Hepatocyte (in vitro differentiated cells): ENCODE data around the gene KCP. TPM values are rescaled to one million over a fixed set of nuclear protein-coding genes. Genes with fewer than 3 reads are reported as not detected.

Experiments
- DNase-seq: peaks from one replicate; pipeline ENCODE4 v3.0.0-alpha.2; 2016; ENCODE audit warnings: low spot score
- H2AFZ ChIP-seq: fragments of 200-600 bp; sonication (generic); 2 replicates; pipeline ENCODE4 v1.6.0; 2016; ENCODE audit warnings: antibody characterized with exemption, mild to moderate bottlenecking
- H3K27ac ChIP-seq: fragments of 200-600 bp; sonication (generic); 2 replicates; pipeline ENCODE4 v1.5.1; 2016; ENCODE audit warnings: mild to moderate bottlenecking
- H3K27me3 ChIP-seq: fragments of 200-600 bp; sonication (generic); 2 replicates; pipeline ENCODE4 v1.6.1; 2016
- H3K36me3 ChIP-seq: fragments of 200-600 bp; sonication (generic); replicated peaks from 2 replicates; pipeline ENCODE4 v1.5.1; 2016; ENCODE audit warnings: low read depth; ENCODE audit not compliant: insufficient read depth
- H3K4me1 ChIP-seq: fragments of 200-600 bp; sonication (generic); 2 replicates; pipeline ENCODE4 v1.5.1; 2016; ENCODE audit warnings: mild to moderate bottlenecking, moderate library complexity; ENCODE audit not compliant: insufficient read depth
- H3K4me2 ChIP-seq: fragments of 200-600 bp; sonication (generic); 2 replicates; pipeline ENCODE4 v1.6.0; 2016
- H3K4me3 ChIP-seq: fragments of 200-600 bp; sonication (generic); 2 replicates; pipeline ENCODE4 v1.5.1; 2016; ENCODE audit warnings: mild to moderate bottlenecking
- H3K79me2 ChIP-seq: fragments of 200-600 bp; sonication (generic); 2 replicates; pipeline ENCODE4 v1.6.0; 2017; ENCODE audit warnings: mild to moderate bottlenecking
- H3K9me2 ChIP-seq: fragments of 200-600 bp; sonication (generic); replicated peaks from 2 replicates; pipeline ENCODE4 v1.6.0; 2017; ENCODE audit warnings: mild to moderate bottlenecking; ENCODE audit not compliant: insufficient read depth
- H3K9me3 ChIP-seq: fragments of 200-600 bp; sonication (generic); 2 replicates; pipeline ENCODE4 v1.5.1; 2016; ENCODE audit warnings: low read depth, mild to moderate bottlenecking
- H4K20me1 ChIP-seq: fragments of 200-600 bp; sonication (generic); 2 replicates; pipeline ENCODE4 v1.6.0; 2016; ENCODE audit warnings: mild to moderate bottlenecking; ENCODE audit not compliant: insufficient read depth, poor library complexity, severe bottlenecking
- EZH2 ChIP-seq: fragments of 200-600 bp; sonication (generic); IDR thresholded peaks from 2 replicates; pipeline ENCODE4 v1.6.1; 2016; ENCODE audit warnings: antibody characterized with exemption, mild to moderate bottlenecking, borderline replicate concordance
- EZH2phosphoT487 ChIP-seq: fragments of 200-600 bp; sonication (generic); IDR thresholded peaks from one replicate; pipeline ENCODE4 v1.6.1; 2018; ENCODE audit warnings: antibody characterized with exemption, mild to moderate bottlenecking, low read depth, moderate library complexity; ENCODE audit not compliant: unreplicated experiment, severe bottlenecking
- WGBS: methylation state at CpG from one replicate; pipeline ENCODE4 v1.1.6; 2016; ENCODE audit warnings: low lambda C conversion rate; ENCODE audit errors: missing lambda C conversion rate; 5-methylcytosine and 5-hydroxymethylcytosine counted together
- polyA plus RNA-seq: library from polyadenylated mRNA; unstranded; fragments of >200 nt; fragmentation: Nextera tagmentation; extraction: Ambion mirVana; gene quantifications from 2 replicates; pipeline ENCODE4 v1.2.1, GENCODE V29; 2016
- total RNA-seq: library from RNA; depleted of rRNA; stranded (reverse); fragments of >200 nt; gene quantifications from 2 replicates; pipeline ENCODE4 v1.2.3, GENCODE V29; 2014
- TF ChIP-seq, protein P1 (sequence below): fragments of 200-600 bp; sonication (generic); IDR thresholded peaks from 2 replicates; pipeline ENCODE4 v1.5.1; 2016; ENCODE audit warnings: antibody characterized with exemption, mild to moderate bottlenecking; ENCODE audit not compliant: poor library complexity

KCP gene
- total and polyA plus RNA-seq, 2 experiments from 2014 or later = 0.40 to 2.4 TPM

DNA sequence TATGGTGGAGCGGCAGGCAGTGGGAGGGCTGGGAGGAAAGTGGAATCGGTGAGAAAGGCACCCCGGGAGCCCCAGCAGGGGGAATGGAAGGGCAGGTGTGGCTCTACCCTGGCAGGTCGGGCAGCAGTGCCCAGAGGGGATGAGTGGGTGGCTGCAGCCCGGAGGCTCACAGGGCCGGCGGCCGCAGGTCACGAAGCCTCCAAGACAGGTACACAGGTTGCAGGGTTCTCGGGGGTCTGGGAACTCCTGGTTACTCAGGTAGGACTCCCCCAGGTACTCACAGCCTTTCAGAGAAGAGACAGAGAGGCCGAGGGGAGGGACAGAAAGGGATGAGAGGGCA is 21.8 kb downstream of the KCP start:
- Histone ChIP-seq H3K36me3 (no peaks in the 10 kb centered on the region), H4K20me1 (no peaks in the 10 kb centered on the region), H3K9me3 (no peaks in the 10 kb centered on the region), H3K27ac (no peak overlapping the region), H3K79me2 (no peaks in the 10 kb centered on the region), H2AFZ (no peak overlapping the region), H3K27me3 (peaks cover 5% of the 10 kb centered on the region), H3K4me3 (no peak overlapping the region), H3K4me1 (no peaks in the 10 kb centered on the region), H3K9me2 (no peaks in the 10 kb centered on the region), H3K4me2 (no peak overlapping the region)
- no peak for DNase-seq
- TF ChIP-seq, protein P1, sequence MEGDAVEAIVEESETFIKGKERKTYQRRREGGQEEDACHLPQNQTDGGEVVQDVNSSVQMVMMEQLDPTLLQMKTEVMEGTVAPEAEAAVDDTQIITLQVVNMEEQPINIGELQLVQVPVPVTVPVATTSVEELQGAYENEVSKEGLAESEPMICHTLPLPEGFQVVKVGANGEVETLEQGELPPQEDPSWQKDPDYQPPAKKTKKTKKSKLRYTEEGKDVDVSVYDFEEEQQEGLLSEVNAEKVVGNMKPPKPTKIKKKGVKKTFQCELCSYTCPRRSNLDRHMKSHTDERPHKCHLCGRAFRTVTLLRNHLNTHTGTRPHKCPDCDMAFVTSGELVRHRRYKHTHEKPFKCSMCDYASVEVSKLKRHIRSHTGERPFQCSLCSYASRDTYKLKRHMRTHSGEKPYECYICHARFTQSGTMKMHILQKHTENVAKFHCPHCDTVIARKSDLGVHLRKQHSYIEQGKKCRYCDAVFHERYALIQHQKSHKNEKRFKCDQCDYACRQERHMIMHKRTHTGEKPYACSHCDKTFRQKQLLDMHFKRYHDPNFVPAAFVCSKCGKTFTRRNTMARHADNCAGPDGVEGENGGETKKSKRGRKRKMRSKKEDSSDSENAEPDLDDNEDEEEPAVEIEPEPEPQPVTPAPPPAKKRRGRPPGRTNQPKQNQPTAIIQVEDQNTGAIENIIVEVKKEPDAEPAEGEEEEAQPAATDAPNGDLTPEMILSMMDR = no peak
- TF ChIP-seq EZH2phosphoT487 (no peak), EZH2 (no peak)
- WGBS = 80% methylated on average over 11 of the region's 11 CpGs

DNA sequence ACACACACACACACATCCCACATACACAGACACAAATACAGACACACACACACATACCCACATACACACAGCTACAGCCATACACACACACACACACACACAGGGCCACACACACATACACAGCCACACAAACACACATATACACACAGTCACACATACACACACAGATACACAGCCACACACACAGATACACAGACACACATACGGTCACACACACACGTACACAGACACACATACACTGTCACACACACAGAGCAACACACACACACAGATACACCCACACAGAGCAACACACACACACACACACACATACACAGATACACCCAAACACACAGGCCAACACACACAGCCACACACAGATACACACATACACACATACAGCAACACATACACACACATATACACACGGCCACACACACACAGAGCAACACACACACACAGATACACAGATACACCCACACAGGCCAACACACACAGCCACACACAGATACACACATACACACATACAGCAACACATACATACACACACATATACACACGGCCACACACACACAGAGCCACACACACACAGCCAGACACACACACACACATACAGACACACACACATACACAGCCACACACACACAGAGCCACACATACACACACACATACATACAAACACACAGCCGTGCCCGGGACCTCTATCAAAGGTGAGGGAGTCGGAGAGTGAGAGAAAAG is 22.3 kb downstream of the KCP start:
- Histone ChIP-seq H3K79me2 (no peaks in the 10 kb centered on the region), H3K9me3 (no peaks in the 10 kb centered on the region), H2AFZ (no peak overlapping the region), H3K27me3 (peaks cover 5% of the 10 kb centered on the region), H3K36me3 (no peaks in the 10 kb centered on the region), H3K4me3 (no peak overlapping the region), H3K4me1 (no peaks in the 10 kb centered on the region), H3K27ac (no peak overlapping the region), H3K9me2 (no peaks in the 10 kb centered on the region), H3K4me2 (no peak overlapping the region), H4K20me1 (no peaks in the 10 kb centered on the region)
- TF ChIP-seq EZH2phosphoT487 (no peak), EZH2 (no peak)
- TF ChIP-seq, protein P1 = no peak
- no peak for DNase-seq
- 87% methylated on average over 7 of the region's 7 CpGs for WGBS

DNA sequence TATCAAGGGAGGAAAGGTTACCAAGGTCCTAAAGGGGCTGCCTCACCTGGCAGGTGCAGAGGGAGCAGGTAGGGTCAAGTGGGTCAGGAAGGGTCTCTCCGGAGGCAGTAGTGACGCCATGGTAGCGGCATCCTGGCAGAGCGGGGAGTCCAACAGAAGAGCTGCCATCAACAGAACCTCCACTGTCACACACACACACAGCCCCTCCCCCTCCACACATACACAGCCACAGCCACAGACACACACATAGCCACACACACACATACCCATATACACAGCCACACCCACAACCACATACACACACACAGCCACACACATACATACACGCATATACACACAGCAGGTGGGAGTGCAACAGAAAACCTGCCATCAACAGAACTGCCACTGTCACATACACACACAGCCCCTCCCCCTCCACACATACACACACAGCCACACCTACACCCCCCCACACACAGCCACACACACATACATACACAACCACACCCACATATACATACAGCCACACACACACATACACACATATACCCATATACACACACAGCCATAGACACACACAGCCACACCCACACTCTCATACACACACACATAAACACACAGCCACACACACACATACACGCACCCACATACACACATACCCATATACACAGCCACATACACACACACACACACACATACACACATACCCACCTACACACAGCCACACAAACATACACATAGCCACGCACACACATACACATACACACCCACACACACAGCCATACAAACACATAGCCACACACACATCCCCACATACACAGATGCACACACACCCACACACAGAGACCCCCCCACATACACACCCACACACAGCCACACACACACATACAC is 23.1 kb downstream of the KCP start:
- Histone ChIP-seq H3K9me3 (no peaks in the 10 kb centered on the region), H3K27ac (no peak overlapping the region), H3K27me3 (peaks cover 5% of the 10 kb centered on the region), H3K36me3 (no peaks in the 10 kb centered on the region), H2AFZ (no peak overlapping the region), H3K79me2 (no peaks in the 10 kb centered on the region), H3K4me3 (no peak overlapping the region), H3K9me2 (no peaks in the 10 kb centered on the region), H4K20me1 (no peaks in the 10 kb centered on the region), H3K4me1 (no peaks in the 10 kb centered on the region), H3K4me2 (no peak overlapping the region)
- no peak for TF ChIP-seq EZH2
- TF ChIP-seq, protein P1 = no peak
- TF ChIP-seq EZH2phosphoT487 = no peak
- no peak for DNase-seq
- 91% methylated on average over 7 of the region's 7 CpGs for WGBS
